Activated CD4-positive, alpha-beta T cell treated with anti-CD3 and anti-CD28 coated beads, Interleukin-2, amount 10 ng/mL, durations not matched to agents 7 days and 5 days (primary cell): ENCODE measurements around the gene SORCS2. TPM values are rescaled to one million over a fixed set of nuclear protein-coding genes. Genes with fewer than 3 reads are reported as not detected.

Experiments used
- CTCF ChIA-PET: fragments of 350-600 bp; sonication (Branson Sonifier 250); formaldehyde crosslinking; loops from one replicate; lab custom pipeline; 2021; ENCODE audit warnings: antibody characterized with exemption; lab: Charles Lee
- POLR2A ChIA-PET: fragments of 350-600 bp; sonication (Branson Sonifier 250); formaldehyde crosslinking; loops from one replicate; lab custom pipeline; 2021; ENCODE audit warnings: antibody characterized with exemption; lab: Charles Lee
- DNase-seq: peaks from one replicate; pipeline ENCODE4 v3.0.0-alpha.2; 2020
- H3K27ac Mint-ChIP-seq: one replicate; pipeline ENCODE4 v1.8.0; 2021; ENCODE audit warnings: mild to moderate bottlenecking, moderate library complexity, mixed read lengths
- H3K27me3 Mint-ChIP-seq: one replicate; pipeline ENCODE4 v1.8.0; 2021; ENCODE audit warnings: mixed read lengths
- H3K36me3 Mint-ChIP-seq: one replicate; pipeline ENCODE4 v1.8.0; 2021; ENCODE audit warnings: low read depth, mixed read lengths
- H3K4me1 Mint-ChIP-seq: one replicate; pipeline ENCODE4 v1.8.0; 2021; ENCODE audit warnings: mixed read lengths
- H3K4me3 Mint-ChIP-seq: one replicate; pipeline ENCODE4 v1.8.0; 2021; ENCODE audit warnings: mild to moderate bottlenecking, moderate library complexity, mixed read lengths
- H3K9me3 Mint-ChIP-seq: one replicate; pipeline ENCODE4 v1.8.0; 2021; ENCODE audit warnings: mixed read lengths
- total RNA-seq, 2 experiments: library from RNA; stranded (reverse); gene quantifications; one replicate each; pipeline ENCODE4 v1.2.3, GENCODE V29; 2021

The SORCS2 gene
- total RNA-seq, 2 experiments from 2014 or later: not detected

DNA sequence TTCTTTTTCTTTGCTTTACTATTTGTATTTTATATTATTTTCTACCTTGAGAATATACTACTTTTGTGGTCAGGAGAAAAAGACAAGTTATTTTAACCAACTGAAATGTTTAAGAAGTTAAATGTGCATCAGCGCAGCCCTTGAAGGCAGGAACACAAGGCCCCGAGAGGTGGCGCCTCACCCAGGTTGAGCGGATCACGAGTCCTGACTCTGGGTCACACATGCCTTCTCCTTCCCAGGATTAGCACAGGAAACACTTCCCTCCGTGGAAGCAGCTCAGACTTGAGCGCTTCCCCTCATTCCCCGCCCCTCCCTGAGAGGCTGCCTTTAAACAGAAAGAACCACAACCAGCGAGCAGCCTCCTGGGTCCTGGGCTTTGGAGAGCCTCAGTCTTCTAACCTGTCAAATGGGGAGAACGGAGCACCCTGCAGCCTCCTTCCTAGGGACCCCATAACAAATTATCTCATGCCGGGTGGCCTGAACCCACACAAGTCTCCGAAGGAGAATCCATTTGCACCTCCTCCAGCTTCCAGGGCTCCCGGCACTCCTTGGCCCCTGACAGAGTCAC is 529.7 kb downstream of the SORCS2 start:
- no peaks in the 10 kb centered on the region for H3K4me1 Mint-ChIP-seq
- H3K27me3 Mint-ChIP-seq: peaks cover 2% of the 10 kb centered on the region
- no peaks in the 10 kb centered on the region for H3K9me3 Mint-ChIP-seq
- H3K27ac Mint-ChIP-seq: no peak overlapping the region
- ChIA-PET POLR2A (no interaction called here), CTCF (no interaction called here)
- DNase-seq: no peak
- no peaks in the 10 kb centered on the region for H3K36me3 Mint-ChIP-seq
- H3K4me3 Mint-ChIP-seq: no peak overlapping the region

- Mint-ChIP-seq H3K4me1 (no peaks in the 10 kb centered on the region), H3K27ac (no peak overlapping the region), H3K4me3 (no peak overlapping the region), H3K27me3 (peaks cover 2% of the 10 kb centered on the region), H3K9me3 (no peaks in the 10 kb centered on the region), H3K36me3 (no peaks in the 10 kb centered on the region)
- ChIA-PET POLR2A (no interaction called here), CTCF (no interaction called here)
- DNase-seq: no peak
These were observed 530.5 kb downstream of the SORCS2 start for GRCh38 chr4:7722766-7723387.

GRCh38 chr4:7723625-7724024 is 531.3 kb downstream of the SORCS2 start:
- H3K9me3 Mint-ChIP-seq: no peaks in the 10 kb centered on the region
- no peak for DNase-seq
- no peaks in the 10 kb centered on the region for H3K36me3 Mint-ChIP-seq
- ChIA-PET CTCF (no interaction called here), POLR2A (no interaction called here)
- no peak overlapping the region for H3K4me3 Mint-ChIP-seq
- H3K27me3 Mint-ChIP-seq: peaks cover 2% of the 10 kb centered on the region
- no peaks in the 10 kb centered on the region for H3K4me1 Mint-ChIP-seq
- no peak overlapping the region for H3K27ac Mint-ChIP-seq

DNA sequence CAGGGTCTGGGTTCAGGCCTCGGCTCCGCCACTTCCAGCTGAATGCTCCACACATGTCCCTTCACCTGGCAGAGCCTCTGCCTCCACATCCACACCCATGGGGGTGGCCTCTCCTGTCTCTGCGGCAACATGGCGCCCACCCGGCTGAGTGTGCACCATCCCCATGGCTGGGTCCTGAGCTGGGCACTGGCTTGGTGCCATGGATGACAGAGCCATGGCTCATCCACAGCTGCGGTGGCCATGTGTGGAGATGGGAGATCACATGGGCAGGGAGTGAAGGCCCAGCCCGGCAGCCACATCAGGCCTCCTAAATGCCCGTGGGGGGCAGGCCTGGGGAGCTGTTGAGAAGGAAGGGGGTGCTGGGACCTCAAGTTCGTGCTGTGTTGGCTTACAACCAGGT is 533.6 kb downstream of the SORCS2 start:
- ChIA-PET CTCF (no interaction called here), POLR2A (no interaction called here)
- no peak overlapping the region for H3K27ac Mint-ChIP-seq
- peaks cover 2% of the 10 kb centered on the region for H3K27me3 Mint-ChIP-seq
- H3K9me3 Mint-ChIP-seq: no peaks in the 10 kb centered on the region
- no peak overlapping the region for H3K4me3 Mint-ChIP-seq
- H3K4me1 Mint-ChIP-seq: no peaks in the 10 kb centered on the region
- DNase-seq: no peak
- H3K36me3 Mint-ChIP-seq: no peaks in the 10 kb centered on the region

DNA sequence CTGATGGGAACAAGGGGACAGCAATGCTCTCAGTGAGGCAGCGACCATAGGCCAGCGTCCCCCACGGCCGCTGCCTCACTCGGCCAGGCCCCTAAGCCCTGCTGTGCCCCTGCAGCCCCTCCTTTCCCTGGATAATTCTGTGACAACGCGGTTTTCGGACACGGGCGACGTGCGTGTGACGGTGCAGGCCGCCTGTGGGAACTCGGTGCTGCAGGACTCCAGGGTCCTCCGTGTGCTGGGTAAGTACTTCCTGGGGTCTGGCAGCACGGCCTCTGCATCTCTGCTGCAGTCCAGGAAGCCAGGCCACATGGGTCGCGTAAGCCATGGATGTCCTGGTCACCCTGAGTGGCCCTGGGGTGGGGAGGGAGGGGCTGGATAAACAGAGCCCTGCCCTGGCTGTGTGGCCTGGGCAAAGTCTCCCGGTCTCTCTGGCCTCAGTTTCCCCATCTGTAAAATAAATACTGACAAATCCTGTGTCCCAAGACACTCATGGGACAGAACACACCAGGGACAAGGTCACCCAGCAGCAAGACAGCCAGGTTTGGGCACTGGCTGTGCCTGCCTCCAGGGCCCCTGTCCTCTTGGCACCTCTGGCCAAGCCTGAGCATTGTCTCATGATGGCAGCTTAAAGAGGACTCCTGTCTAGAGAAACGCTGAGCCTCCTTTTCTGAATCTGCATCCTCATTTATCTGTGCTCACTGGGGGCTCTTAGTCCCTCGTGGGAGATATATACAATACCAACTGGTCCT is 534.5 kb downstream of the SORCS2 start:
- no peak for DNase-seq
- Mint-ChIP-seq H3K9me3 (no peaks in the 10 kb centered on the region), H3K27me3 (peaks cover 2% of the 10 kb centered on the region), H3K27ac (no peak overlapping the region), H3K4me3 (no peak overlapping the region), H3K36me3 (no peaks in the 10 kb centered on the region), H3K4me1 (no peaks in the 10 kb centered on the region)
- ChIA-PET CTCF (no interaction called here), POLR2A (no interaction called here)

GRCh38 chr4:7727749-7728148 is 535.4 kb downstream of the SORCS2 start:
- CTCF ChIA-PET: no interaction called here

GRCh38 chr4:7731437-7731836 is 539.1 kb downstream of the SORCS2 start:
- no peak for DNase-seq
- no peaks in the 10 kb centered on the region for H3K4me1 Mint-ChIP-seq
- no peak overlapping the region for H3K4me3 Mint-ChIP-seq
- CTCF ChIA-PET: interaction anchor here (1.7 kb wide), 1 partner anchor 13 kb away, joined by 4 read pairs; no protein-coding TSS in a partner anchor
- H3K9me3 Mint-ChIP-seq: no peaks in the 10 kb centered on the region
- POLR2A ChIA-PET: no interaction called here
- no peaks in the 10 kb centered on the region for H3K27me3 Mint-ChIP-seq
- H3K36me3 Mint-ChIP-seq: no peaks in the 10 kb centered on the region
- H3K27ac Mint-ChIP-seq: no peak overlapping the region

More at GRCh38 chr4:7727749-7728148, 535.4 kb downstream of the SORCS2 start:
- no peaks in the 10 kb centered on the region for H3K9me3 Mint-ChIP-seq
- DNase-seq: no peak
- H3K27ac Mint-ChIP-seq: no peak overlapping the region
- no peak overlapping the region for H3K4me3 Mint-ChIP-seq
- POLR2A ChIA-PET: no interaction called here
- no peaks in the 10 kb centered on the region for H3K36me3 Mint-ChIP-seq
- H3K4me1 Mint-ChIP-seq: no peaks in the 10 kb centered on the region
- no peaks in the 10 kb centered on the region for H3K27me3 Mint-ChIP-seq

DNA sequence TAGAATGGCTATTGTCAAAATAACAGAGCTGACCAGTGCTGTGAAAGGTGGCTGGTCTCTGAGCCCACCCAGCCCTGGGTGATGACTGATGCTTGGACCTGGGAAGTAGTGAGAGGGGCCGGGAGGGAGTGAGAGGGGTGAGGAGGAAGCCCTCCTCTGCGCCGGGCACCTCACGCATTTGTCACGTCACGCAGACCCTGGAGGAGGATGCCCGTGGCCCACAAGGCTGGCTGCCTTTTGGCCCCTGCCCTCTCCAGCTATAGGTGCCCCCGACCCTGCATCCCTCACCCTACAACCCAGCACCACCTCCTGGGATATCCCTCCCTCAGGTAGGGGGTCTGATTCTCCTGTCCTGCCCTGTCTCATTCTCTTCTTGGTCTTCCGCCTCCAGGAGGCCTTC is 539.9 kb downstream of the SORCS2 start:
- Mint-ChIP-seq H3K9me3 (no peaks in the 10 kb centered on the region), H3K4me1 (no peaks in the 10 kb centered on the region), H3K27me3 (no peaks in the 10 kb centered on the region), H3K4me3 (no peak overlapping the region), H3K36me3 (no peaks in the 10 kb centered on the region), H3K27ac (no peak overlapping the region)
- ChIA-PET POLR2A (no interaction called here), CTCF (interaction anchor here (1.0 to 1.7 kb wide), 2 partner anchors 12 to 70 kb away, joined by 3 to 4 read pairs; no protein-coding TSS in a partner anchor)
- no peak for DNase-seq

- H3K27me3 Mint-ChIP-seq: no peaks in the 10 kb centered on the region
- no peaks in the 10 kb centered on the region for H3K9me3 Mint-ChIP-seq
- no peak overlapping the region for H3K27ac Mint-ChIP-seq
- ChIA-PET POLR2A (no interaction called here), CTCF (interaction anchor here (1.0 kb wide), 1 partner anchor 69 kb away, joined by 3 read pairs; no protein-coding TSS in a partner anchor)
- no peak overlapping the region for H3K4me3 Mint-ChIP-seq
- DNase-seq: no peak
- no peaks in the 10 kb centered on the region for H3K4me1 Mint-ChIP-seq
- no peaks in the 10 kb centered on the region for H3K36me3 Mint-ChIP-seq
These were observed 540.9 kb downstream of the SORCS2 start for GRCh38 chr4:7733201-7733600.

GRCh38 chr4:7733801-7734650 is 541.7 kb downstream of the SORCS2 start:
- DNase-seq: no peak
- CTCF ChIA-PET: no interaction called here
- no peaks in the 10 kb centered on the region for H3K4me1 Mint-ChIP-seq
- no peaks in the 10 kb centered on the region for H3K27me3 Mint-ChIP-seq
- H3K27ac Mint-ChIP-seq: no peak overlapping the region
- POLR2A ChIA-PET: no interaction called here
- no peaks in the 10 kb centered on the region for H3K9me3 Mint-ChIP-seq
- no peaks in the 10 kb centered on the region for H3K36me3 Mint-ChIP-seq
- H3K4me3 Mint-ChIP-seq: no peak overlapping the region

DNA sequence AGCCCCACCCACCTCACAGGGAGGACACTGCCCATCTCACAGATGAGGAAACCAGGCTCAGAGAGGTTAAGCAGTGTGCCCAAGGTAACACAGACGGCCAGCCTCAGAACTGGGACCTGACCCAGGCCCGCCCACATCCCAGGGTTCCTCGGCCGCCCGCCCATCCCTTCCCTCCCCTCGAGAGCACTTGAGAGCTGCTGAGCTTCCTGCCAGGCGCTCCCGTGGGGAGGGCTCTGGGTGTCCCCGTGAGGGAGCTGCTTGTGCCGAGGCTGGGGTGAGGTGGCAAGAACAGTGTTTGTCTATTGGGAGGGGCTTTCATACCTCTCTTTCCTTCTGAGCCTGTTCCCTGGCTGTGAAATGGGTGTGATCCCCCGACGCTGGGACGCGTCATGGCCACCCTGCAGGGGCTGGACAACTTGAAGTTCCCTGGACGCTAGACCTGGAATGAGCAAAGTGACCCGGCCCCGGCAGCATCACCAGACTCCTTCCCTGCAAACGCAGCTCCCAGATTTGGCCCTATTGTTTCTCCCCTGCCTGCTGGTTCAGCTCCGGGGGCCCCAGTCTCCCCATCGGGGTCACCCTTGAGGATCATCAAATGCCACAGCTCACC is 542.4 kb downstream of the SORCS2 start:
- POLR2A ChIA-PET: no interaction called here
- Mint-ChIP-seq H3K4me1 (no peaks in the 10 kb centered on the region), H3K27me3 (no peaks in the 10 kb centered on the region), H3K4me3 (no peak overlapping the region), H3K27ac (no peak overlapping the region), H3K9me3 (no peaks in the 10 kb centered on the region), H3K36me3 (no peaks in the 10 kb centered on the region)
- CTCF ChIA-PET: no interaction called here
- DNase-seq: no peak

- H3K27me3 Mint-ChIP-seq: no peaks in the 10 kb centered on the region
- ChIA-PET CTCF (no interaction called here), POLR2A (no interaction called here)
- no peak for DNase-seq
- H3K4me1 Mint-ChIP-seq: no peaks in the 10 kb centered on the region
- no peak overlapping the region for H3K27ac Mint-ChIP-seq
- no peaks in the 10 kb centered on the region for H3K36me3 Mint-ChIP-seq
- H3K9me3 Mint-ChIP-seq: no peaks in the 10 kb centered on the region
- H3K4me3 Mint-ChIP-seq: no peak overlapping the region
These were observed 543.1 kb downstream of the SORCS2 start for GRCh38 chr4:7735395-7735794.
